GM21723 (cell line): Measurements from ENCODE around the gene LAMA1.
"Not testable (repeated sequence)": the region's sequence is repeated elsewhere in the genome, so short reads cannot be mapped to it uniquely, and the experiment has no call there.

Experiments
- ATAC-seq: cut with Tn5 transposase; IDR thresholded peaks from one replicate; pipeline ENCODE4 v1.9.1; 2021; ENCODE audit warnings: mild to moderate bottlenecking, moderate library complexity; ENCODE audit not compliant: unreplicated experiment

Gene LAMA1

GRCh38 chr18:7117390-7118355 lies at the start of gene LAMA1:
Gene LAMA1, minus strand, starts transcription at chr18:7117797. Its CDS starts 77 bp downstream, at chr18:7117720.
- ATAC-seq, result no peak

- no peak for ATAC-seq
These were observed 48.3 kb upstream of the LAMA1 start for GRCh38 chr18:7165846-7166393.

GRCh38 chr18:7164323-7165004 lies 46.9 kb upstream of the LAMA1 start:
- ATAC-seq, result no peak

GRCh38 chr18:7158216-7158615 lies 40.6 kb upstream of the LAMA1 start:
- ATAC-seq, result no peak

- ATAC-seq, result no peak
These were observed 40.2 kb upstream of the LAMA1 start for GRCh38 chr18:7157760-7158159.

GRCh38 chr18:7155887-7156286 lies 38.3 kb upstream of the LAMA1 start:
- no peak for ATAC-seq

GRCh38 chr18:7155092-7155491 lies 37.5 kb upstream of the LAMA1 start:
- no peak for ATAC-seq

- ATAC-seq, result no peak
These were observed 34.8 kb upstream of the LAMA1 start for GRCh38 chr18:7152440-7152839.

- no peak for ATAC-seq
These were observed 29.8 kb upstream of the LAMA1 start for GRCh38 chr18:7147399-7147798.

- ATAC-seq, result no peak
These were observed 28.5 kb upstream of the LAMA1 start for GRCh38 chr18:7146067-7146466.

GRCh38 chr18:7144921-7145320 lies 27.3 kb upstream of the LAMA1 start:
- not testable (repeated sequence) for ATAC-seq

GRCh38 chr18:7141287-7141686 lies 23.7 kb upstream of the LAMA1 start:
- no peak for ATAC-seq

- ATAC-seq, result no peak
These were observed 21.8 kb upstream of the LAMA1 start for GRCh38 chr18:7139409-7139808.

- no peak for ATAC-seq
These were observed 15.6 kb upstream of the LAMA1 start for GRCh38 chr18:7133181-7133580.

- ATAC-seq, result no peak
These were observed 15.0 kb upstream of the LAMA1 start for GRCh38 chr18:7132356-7133150.

- no peak for ATAC-seq
These were observed 4.8 kb upstream of the LAMA1 start for GRCh38 chr18:7122376-7122775.

GRCh38 chr18:7116792-7117389 lies 706 bp downstream of the LAMA1 start:
- ATAC-seq, result no peak

- no peak for ATAC-seq
These were observed 1.4 kb downstream of the LAMA1 start for GRCh38 chr18:7116001-7116730.

GRCh38 chr18:7112936-7113335 lies 4.7 kb downstream of the LAMA1 start:
- no peak for ATAC-seq

- no peak for ATAC-seq
These were observed 6.5 kb downstream of the LAMA1 start for GRCh38 chr18:7111134-7111533.
